Germinal center (tissue), 1 donor: ENCODE data around the gene CACNA1G.

ENCODE experiments used
- DNase-seq: peaks from one replicate; pipeline ENCODE4 v3.0.0; 2012; ENCODE audit warnings: mixed read lengths, low spot score

Gene CACNA1G

GRCh38 chr17:50632637-50633036 lies 72.1 kb downstream of the CACNA1G start:
- DNase-seq, result no peak

DNA sequence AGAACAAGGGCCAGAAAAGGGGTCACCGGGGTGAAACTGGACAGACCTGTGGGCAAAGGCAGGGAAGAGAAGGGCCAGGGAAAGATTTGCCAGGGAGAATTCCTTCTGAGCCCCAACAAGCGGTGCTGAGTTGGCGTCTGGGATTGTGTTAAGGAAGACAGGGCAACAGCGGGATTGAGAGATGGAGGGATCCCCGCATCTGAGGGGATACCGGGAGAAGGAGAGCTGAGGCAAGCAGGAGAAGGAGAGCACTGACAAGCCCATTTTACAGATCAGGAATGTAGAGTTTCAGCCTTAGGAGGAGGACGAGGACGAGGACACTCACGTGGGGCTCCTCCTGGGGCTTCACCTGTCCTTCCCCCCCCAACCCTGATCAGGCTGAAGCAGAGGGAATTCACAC lies 73.2 kb downstream of the CACNA1G start:
- DNase-seq, result no peak

GRCh38 chr17:50634224-50634914 lies 73.9 kb downstream of the CACNA1G start, which contains the start of gene ABCC3:
Gene ABCC3 (plus strand): TSS chr17:50634881. CDS start chr17:50634937, 56 bp downstream.
- DNase-seq, result no peak

DNA sequence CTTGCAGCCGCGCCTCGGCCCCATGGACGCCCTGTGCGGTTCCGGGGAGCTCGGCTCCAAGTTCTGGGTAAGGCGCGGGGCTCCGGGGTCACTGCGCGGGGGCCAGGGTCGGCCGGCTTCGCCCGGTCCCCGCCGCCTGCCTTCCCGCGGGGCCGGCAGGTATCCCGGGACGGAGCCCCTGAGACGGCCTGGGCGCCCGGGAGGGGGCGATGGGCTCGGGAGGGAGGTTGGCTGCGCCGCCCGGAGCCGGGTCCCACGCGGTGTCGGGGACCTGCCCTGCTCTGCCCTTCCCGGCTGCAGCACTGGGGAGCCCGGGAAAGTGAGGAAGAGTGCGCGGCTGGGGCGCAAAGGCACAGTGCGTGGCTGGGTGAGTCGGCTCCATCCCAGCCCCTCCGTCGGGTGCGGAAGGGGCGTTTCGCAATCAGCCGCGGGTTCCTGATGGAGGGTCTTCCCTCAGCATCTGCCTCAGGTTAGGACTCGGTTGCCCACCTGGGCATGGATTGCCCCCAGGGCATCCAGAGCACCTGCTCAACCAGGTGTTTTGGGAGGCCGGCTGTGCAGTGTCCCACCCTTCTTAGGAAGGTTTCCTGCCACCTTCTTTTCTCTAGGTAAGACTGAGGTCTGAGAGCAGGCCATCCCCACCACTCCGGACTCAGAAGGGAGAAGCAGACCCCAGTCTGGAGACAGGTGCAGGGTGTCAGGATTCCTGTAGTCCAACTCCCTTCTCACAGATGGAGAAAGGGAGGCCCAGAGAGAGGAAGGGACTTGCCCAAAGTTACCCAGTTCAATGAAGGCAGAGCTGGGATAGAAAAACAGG lies 74.6 kb downstream of the CACNA1G start:
- DNase-seq, result no peak

- DNase-seq, result no peak
These were observed 75.1 kb downstream of the CACNA1G start for GRCh38 chr17:50635732-50635981.

DNA sequence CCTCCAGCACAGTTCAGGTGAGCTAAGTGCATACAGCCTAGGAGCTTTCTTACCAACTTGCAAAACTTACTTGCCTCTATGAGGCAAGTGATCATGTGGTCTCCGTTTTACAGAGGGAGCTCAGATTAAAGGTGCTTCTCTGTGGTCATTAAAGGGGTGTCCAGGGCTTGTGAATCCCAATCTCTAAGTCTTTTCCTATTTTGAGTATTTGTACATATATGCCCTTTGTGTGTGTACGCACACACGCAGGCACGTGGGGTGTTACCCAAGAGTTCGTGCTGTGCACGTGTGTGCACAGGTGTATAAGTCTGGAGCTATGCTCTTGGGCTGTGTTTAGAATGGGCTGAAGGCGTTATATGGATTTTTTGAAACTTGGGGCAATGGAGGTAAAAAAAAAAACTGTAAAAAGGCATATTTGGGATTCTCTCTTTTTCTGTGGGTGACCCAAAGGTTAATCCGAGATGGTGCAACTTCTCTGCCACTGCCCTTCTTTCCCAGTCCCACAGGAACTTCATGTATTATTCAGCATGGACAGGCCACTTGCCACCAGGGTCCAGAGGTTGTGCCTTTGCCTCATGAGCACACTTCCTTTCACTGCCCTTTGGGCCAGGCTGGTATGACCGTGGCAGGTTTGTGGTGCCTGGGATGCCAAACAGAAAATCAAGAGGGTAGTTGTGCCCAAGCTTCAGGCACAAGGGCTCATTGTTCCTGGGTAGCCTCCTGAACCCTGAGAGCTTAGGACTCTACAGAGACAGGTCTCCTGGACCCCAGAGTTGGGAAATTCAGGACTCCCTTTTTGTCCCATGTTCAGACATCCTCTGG lies 75.7 kb downstream of the CACNA1G start:
- DNase-seq, result no peak

DNA sequence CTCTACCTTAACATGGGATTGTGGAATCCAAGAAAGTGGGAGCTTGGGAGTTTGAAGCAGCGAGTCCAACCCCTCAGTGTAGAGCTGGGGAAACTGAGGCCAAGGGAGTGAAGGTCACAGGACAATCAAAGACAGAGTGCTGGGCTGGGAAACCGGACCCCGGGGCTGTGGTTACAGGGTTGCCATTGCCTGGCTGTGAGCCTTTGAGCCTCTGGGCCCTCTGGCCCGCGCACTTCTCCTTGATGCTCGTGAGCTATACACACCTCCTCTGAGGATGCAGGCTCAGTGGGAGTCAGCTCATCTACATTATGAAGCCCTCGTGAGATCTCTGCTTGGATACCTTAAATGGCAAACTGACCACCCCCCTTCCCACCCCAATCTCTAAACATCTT lies 76.3 kb downstream of the CACNA1G start:
- no peak for DNase-seq

GRCh38 chr17:50637829-50638605 lies 77.5 kb downstream of the CACNA1G start:
- DNase-seq, result no peak

GRCh38 chr17:50638606-50638965 lies 78.1 kb downstream of the CACNA1G start:
- no peak for DNase-seq

GRCh38 chr17:50638966-50639713 lies 78.6 kb downstream of the CACNA1G start:
- DNase-seq, result no peak

DNA sequence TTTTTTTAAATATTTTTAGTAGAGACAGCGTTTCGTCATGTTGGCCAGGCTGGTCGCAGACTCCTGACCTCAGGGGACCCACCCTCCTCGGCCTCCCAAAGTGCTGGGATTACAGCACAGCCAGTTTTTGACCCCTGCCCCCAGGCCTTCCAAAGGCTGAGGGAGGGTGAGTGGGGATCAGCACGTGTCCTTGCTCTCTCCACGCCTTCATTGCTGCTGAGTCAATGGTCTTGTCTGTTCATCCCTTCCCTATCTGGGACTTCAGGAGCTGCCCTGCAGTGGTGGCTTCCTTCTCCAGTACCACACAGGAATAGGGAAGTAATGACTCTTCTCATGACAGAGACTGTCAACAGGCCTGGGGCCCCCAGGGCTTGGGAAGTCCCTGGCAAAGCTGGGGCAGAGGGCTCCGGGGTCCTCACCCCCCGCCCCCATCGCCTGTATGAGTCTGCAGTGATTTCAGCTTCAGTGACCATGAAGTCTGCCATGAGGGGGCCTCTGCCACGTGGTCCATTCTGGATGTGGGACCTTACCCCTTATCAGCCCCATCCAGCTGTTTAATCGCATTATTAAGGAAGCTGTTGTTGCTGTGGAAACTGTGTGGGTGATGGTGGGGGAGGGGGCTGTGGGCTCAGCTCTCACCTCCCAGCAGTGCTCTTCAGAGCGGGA lies 80.3 kb downstream of the CACNA1G start:
- no peak for DNase-seq

GRCh38 chr17:50641357-50641756 lies 80.8 kb downstream of the CACNA1G start:
- DNase-seq, result no peak

DNA sequence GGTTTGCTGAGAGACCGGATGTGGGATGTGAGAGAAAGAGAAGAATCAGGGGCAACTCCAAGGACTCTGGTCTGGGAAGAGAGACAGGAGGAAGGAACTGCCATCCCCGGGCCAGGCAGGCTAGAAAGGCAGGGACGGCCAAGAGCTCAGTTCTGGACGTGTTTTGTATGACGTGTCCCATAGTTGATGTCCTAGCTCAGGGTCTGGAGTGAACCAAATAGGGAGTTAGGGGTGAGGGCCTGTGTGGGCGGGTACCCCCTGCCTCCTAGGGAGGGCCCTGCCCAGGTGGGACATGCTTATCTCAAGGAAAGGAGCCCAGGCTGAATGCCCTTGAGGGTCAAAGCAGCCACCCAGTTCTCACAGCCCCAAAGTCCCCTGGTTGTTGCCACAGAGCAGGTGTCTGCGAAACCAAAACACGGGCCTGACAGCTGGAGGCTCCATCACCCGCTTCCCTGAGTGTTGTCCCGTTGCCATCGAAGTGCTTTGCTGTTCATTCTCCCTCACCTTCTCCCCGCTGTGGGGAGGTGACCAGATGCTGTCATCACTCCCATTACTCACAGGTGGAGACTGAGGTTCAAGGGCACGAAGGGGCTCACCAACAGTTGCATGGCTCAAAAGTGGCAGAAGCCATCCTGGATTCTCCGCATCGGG lies 81.7 kb downstream of the CACNA1G start:
- no peak for DNase-seq

GRCh38 chr17:50642722-50643656 lies 82.5 kb downstream of the CACNA1G start:
- no peak for DNase-seq

- DNase-seq, result no peak
These were observed 85.5 kb downstream of the CACNA1G start for GRCh38 chr17:50645748-50646682.

- DNase-seq, result no peak
These were observed 86.7 kb downstream of the CACNA1G start for GRCh38 chr17:50647187-50647586.

DNA sequence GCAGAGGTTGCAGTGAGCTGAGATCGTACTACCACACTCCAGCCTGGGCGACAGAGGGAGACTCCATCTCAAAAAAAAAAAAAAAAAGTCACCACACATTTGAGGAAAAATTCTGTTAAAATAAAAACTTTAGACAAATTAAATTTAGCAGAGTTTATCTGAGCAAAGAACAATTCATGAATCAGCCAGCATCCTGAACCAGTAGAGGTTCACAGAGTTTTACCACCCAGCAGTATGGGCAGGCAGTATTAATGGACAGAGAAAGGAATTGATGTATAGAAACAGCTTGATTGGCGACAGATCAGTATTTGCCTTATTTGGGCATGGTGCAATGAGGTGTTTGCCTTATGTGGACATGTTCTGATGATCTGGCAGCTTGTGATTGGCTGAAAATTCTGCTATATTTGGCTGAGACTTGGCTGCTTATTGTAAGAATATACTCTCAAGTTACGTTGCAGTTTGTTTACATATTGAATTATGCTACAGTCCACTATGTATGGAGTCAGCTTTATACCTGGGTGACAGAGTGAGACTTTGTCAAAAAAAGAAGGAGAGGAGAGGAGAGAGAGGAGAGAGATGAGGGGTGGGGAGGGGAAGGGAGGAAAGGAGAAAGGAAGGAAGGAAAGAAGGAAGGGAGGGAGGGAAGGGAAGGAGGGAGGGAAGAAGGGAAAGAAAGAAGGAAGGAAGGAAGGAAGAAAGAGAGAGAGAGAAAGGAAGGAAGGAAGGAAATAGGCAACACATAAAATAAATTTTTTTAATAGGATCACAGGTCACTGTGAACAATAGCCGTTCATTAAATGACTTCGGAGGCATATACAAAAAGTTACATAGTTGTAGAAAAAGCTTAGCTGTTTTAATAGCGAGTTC lies 88.8 kb downstream of the CACNA1G start:
- DNase-seq, result no peak
